ENCODE data around the gene CUX1. TPM values are rescaled to one million over a fixed set of nuclear protein-coding genes. Genes with fewer than 3 reads are reported as not detected.
"Not testable (repeated sequence)": the region's sequence is repeated elsewhere in the genome, so short reads cannot be mapped to it uniquely, and the experiment has no call there.

The CUX1 gene
- total RNA-seq, 1 experiment from 2014 or later = 53.5 TPM

DNA sequence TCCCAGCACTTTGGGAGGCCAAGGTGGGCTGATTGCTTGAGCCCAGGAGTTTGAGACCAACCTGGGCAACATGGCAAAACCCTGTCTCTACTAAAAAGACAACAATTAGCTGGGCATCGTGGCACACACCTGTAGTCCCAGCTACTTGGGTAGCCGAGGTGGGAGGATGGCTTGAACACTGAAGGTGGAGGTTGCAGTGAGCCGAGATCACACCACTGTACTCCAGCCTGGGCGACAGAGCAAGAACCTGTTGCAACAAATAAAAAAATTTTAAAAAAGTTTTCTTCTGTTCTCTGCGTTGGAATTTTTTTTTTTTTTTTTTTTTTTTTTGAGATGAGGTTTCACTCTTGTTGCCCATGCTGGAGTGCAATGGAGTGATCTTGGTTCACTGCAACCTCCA, 34.9 kb downstream of the CUX1 start:
- peaks cover 10 to 14% of the 10 kb centered on the region in 2 experiments for H3K9me3 Mint-ChIP-seq
- not testable (repeated sequence) for H3K9me3 ChIP-seq (ENCODE audit: control insufficient read depth, low read depth, low read length); H3K4me3 Mint-ChIP-seq; H3K23ac ChIP-seq (ENCODE audit: insufficient read length, low read depth, low read length); H4K5ac ChIP-seq (ENCODE audit: insufficient read length, low read depth, low read length); H3T11ph ChIP-seq (ENCODE audit: low read length); H3K4me1 ChIP-seq (ENCODE audit: insufficient read depth, low read length); H4K8ac ChIP-seq (replicated peaks; ENCODE audit: insufficient read length, low read depth, low read length); H2BK5ac ChIP-seq (ENCODE audit: insufficient read length, low read length); H3K27ac Mint-ChIP-seq; H2AK5ac ChIP-seq (ENCODE audit: insufficient read length, low read length); H3K14ac ChIP-seq (ENCODE audit: insufficient read depth, low read length); H4K20me1 ChIP-seq (ENCODE audit: control insufficient read depth, insufficient read depth, insufficient read length); H3K23me2 ChIP-seq (ENCODE audit: insufficient read length, low read depth, low read length, poor library complexity, severe bottlenecking); DNase-seq; H2BK15ac ChIP-seq (ENCODE audit: low read depth, low read length); H3K56ac ChIP-seq (ENCODE audit: insufficient read length, low read depth, low read length); H3K4ac ChIP-seq (ENCODE audit: low read depth, low read length); H2BK20ac ChIP-seq (ENCODE audit: low read depth, low read length, poor library complexity, severe bottlenecking); H3K9ac ChIP-seq (ENCODE audit: extremely low read depth, insufficient read length, low read length); H4K91ac ChIP-seq (ENCODE audit: insufficient read length, low read depth, low read length); H2AFZ ChIP-seq (ENCODE audit: low read length); H2BK12ac ChIP-seq (ENCODE audit: insufficient read length, low read depth, low read length); H3K27me3 ChIP-seq (ENCODE audit: insufficient read depth, low read length); H3K27me3 Mint-ChIP-seq (ENCODE audit: low read depth); H3K18ac ChIP-seq (ENCODE audit: insufficient read length, low read depth, low read length); H3K27ac ChIP-seq (ENCODE audit: insufficient read length, low read depth, low read length); H2BK120ac ChIP-seq (ENCODE audit: low read depth, low read length, poor library complexity, severe bottlenecking); H3K4me2 ChIP-seq (ENCODE audit: insufficient read depth, insufficient read length, low read length)
- H3K36me3 Mint-ChIP-seq (ENCODE audit: insufficient read depth in 1 of 3, low read depth in 3 of 3) = peaks cover 14 to 24% (median 14%) of the 10 kb centered on the region in 3 experiments
- no CpG with 5 or more reads among the region's 5 CpGs for WGBS (ENCODE audit: extremely low coverage, insufficient read length, low lambda C conversion rate)
- Histone ChIP-seq H3K79me1 (ENCODE audit: insufficient read depth, low read depth, low read length, poor library complexity, severe bottlenecking) (peaks cover 26% of the 10 kb centered on the region), H3K79me2 (ENCODE audit: insufficient read depth, low read length) (peaks cover 61% of the 10 kb centered on the region)
- H3K4me1 Mint-ChIP-seq = peaks cover 24 to 32% of the 10 kb centered on the region in 2 experiments

Data from H9 (cell line).